HepG2 (cell line): Measurements from ENCODE around the gene SLC23A2. TPM values are rescaled to one million over a fixed set of nuclear protein-coding genes. Genes with fewer than 3 reads are reported as not detected.
A peak's percentile ranks its signal among the peaks of the same experiment; 100 is the strongest.

Experiments
- BCL3 ChIP-seq: sonication (generic); formaldehyde crosslinking; IDR thresholded peaks from 2 replicates; pipeline ENCODE4 v1.5.1; 2020; ENCODE audit warnings: mild to moderate bottlenecking, missing genetic modification reagents, moderate library complexity
- DNMT3B ChIP-seq: conservative IDR thresholded peaks from 2 replicates; pipeline ENCODE4 v1.6.1; 2016; ENCODE audit warnings: missing biosample characterization, control low read depth
- HNRNPK ChIP-seq: fragments of 200-400 bp; formaldehyde crosslinking; IDR thresholded peaks from 2 replicates; pipeline ENCODE4 v1.6.1; 2018; ENCODE audit warnings: low read length, low read depth, moderate library complexity, mild to moderate bottlenecking; ENCODE audit not compliant: poor library complexity, severe bottlenecking
- HNRNPLL ChIP-seq: fragments of 200-400 bp; formaldehyde crosslinking; IDR thresholded peaks from 2 replicates; pipeline ENCODE4 v1.6.1; 2017; ENCODE audit warnings: mild to moderate bottlenecking, low read depth, low read length; ENCODE audit not compliant: poor library complexity, severe bottlenecking
- HOXD1 ChIP-seq: sonication (generic); formaldehyde crosslinking; IDR thresholded peaks from 2 replicates; pipeline ENCODE4 v1.5.0; 2020; ENCODE audit warnings: missing genetic modification reagents
- IKZF1 ChIP-seq: fragments of 450-650 bp; IDR thresholded peaks from 2 replicates; pipeline ENCODE4 v1.7.1; 2016
- JDP2 ChIP-seq: sonication (generic); formaldehyde crosslinking; IDR thresholded peaks from 2 replicates; pipeline ENCODE4 v1.8.1; 2022; ENCODE audit warnings: missing genetic modification reagents, borderline replicate concordance
- NFRKB ChIP-seq: fragments of 450-650 bp; IDR thresholded peaks from 2 replicates; pipeline ENCODE4 v1.6.1; 2017
- NRL ChIP-seq: sonication (generic); formaldehyde crosslinking; IDR thresholded peaks from 2 replicates; pipeline ENCODE4 v1.5.0; 2020; ENCODE audit warnings: missing genetic modification reagents, mild to moderate bottlenecking, moderate library complexity, borderline replicate concordance
- ONECUT2 ChIP-seq: sonication (generic); formaldehyde crosslinking; IDR thresholded peaks from 2 replicates; pipeline ENCODE4 v1.4.0; 2020; ENCODE audit warnings: missing genetic modification reagents
- RFX1 ChIP-seq: fragments of 450-650 bp; IDR thresholded peaks from 2 replicates; pipeline ENCODE4 v1.6.1; 2017
- SP1 ChIP-seq, 2 experiments: fragments of 450-650 bp in 1 of 2; sonication (generic) in 1 of 2; formaldehyde crosslinking in 1 of 2; IDR thresholded peaks; 2 replicates each; pipeline versions ENCODE4 v1.4.0 to v1.6.1; 2016 to 2020; ENCODE audit warnings: missing genetic modification reagents in 1 of 2
- TARDBP ChIP-seq: sonication (generic); formaldehyde crosslinking; IDR thresholded peaks from 2 replicates; pipeline ENCODE4 v1.8.0; 2022; ENCODE audit warnings: mild to moderate bottlenecking, missing genetic modification reagents
- ZBTB14 ChIP-seq: sonication (generic); formaldehyde crosslinking; IDR thresholded peaks from 2 replicates; pipeline ENCODE4 v1.4.0; 2020; ENCODE audit warnings: missing genetic modification reagents
- ZBTB42 ChIP-seq: sonication (generic); formaldehyde crosslinking; IDR thresholded peaks from 2 replicates; pipeline ENCODE4 v1.5.0; 2020; ENCODE audit warnings: mild to moderate bottlenecking, missing genetic modification reagents
- ZNF205 ChIP-seq: IDR thresholded peaks from 2 replicates; pipeline ENCODE4 v1.6.1; 2018; ENCODE audit warnings: missing biosample characterization, missing genetic modification reagents
- ZNF382 ChIP-seq: sonication (generic); formaldehyde crosslinking; IDR thresholded peaks from 2 replicates; pipeline ENCODE4 v1.5.0; 2020; ENCODE audit warnings: missing genetic modification reagents, mild to moderate bottlenecking, borderline replicate concordance
- ZNF432 ChIP-seq: sonication (generic); formaldehyde crosslinking; IDR thresholded peaks from 2 replicates; pipeline ENCODE4 v1.5.0; 2020; ENCODE audit warnings: missing genetic modification reagents, mild to moderate bottlenecking, borderline replicate concordance
- ZNF782 ChIP-seq: sonication (generic); formaldehyde crosslinking; IDR thresholded peaks from 2 replicates; pipeline ENCODE4 v1.4.0; 2020; ENCODE audit warnings: missing genetic modification reagents, mild to moderate bottlenecking, borderline replicate concordance
- polyA plus RNA-seq, 8 experiments: library from polyadenylated mRNA; depleted of rRNA in 3 of 8; stranded (reverse) in 7 of 8; unstranded in 1 of 8; fragments of >200 nt; fragmentation: Illumina TruSeq in 4 of 8; extraction: Trizol in 4 of 8; gene quantifications; 2 replicates each; pipeline versions ENCODE4 v1.2.1 to v1.2.3, GENCODE V29; 2011 to 2016; ENCODE audit warnings: low read depth in 4 of 8, missing spikeins in 1 of 8, mixed read lengths in 1 of 8; ENCODE audit not compliant: insufficient read depth in 1 of 8
- total RNA-seq, 5 experiments: library from RNA; depleted of rRNA; stranded (reverse); fragments of >200 nt; fragmentation: Illumina TruSeq; extraction: Trizol; gene quantifications; 2 replicates each; pipeline ENCODE4 v1.2.3, GENCODE V29; 2016; ENCODE audit warnings: low read depth in 1 of 5
- TF ChIP-seq, protein P1 (sequence below): sonication (generic); formaldehyde crosslinking; IDR thresholded peaks from 2 replicates; pipeline ENCODE4 v1.8.0; 2023; ENCODE audit warnings: mild to moderate bottlenecking, missing genetic modification reagents
- TF ChIP-seq, protein P2 (sequence below): sonication (generic); formaldehyde crosslinking; IDR thresholded peaks from 2 replicates; pipeline ENCODE4 v1.5.0; 2020; ENCODE audit warnings: mild to moderate bottlenecking, missing genetic modification reagents
- TF ChIP-seq, protein P3 (sequence below): IDR thresholded peaks from 2 replicates; pipeline ENCODE4 v1.6.1; 2016; ENCODE audit warnings: low read depth

The SLC23A2 gene
- total and polyA plus RNA-seq, 2 of the 13 experiments (the other 11 are each of a cell fraction or from before 2014, with no cell fraction given) = 42.2 to 51.2 TPM

GRCh38 chr20:5000263-5001173 lies 792 bp downstream of the SLC23A2 start (continued):
- TF ChIP-seq ZBTB42 (CRISPR knock-in tag) (no peak), NFRKB (no peak), SP1 (IDR thresholded peaks at IDR 0.05) (no peak), SP1 (CRISPR knock-in tag; IDR thresholded peaks at IDR 0.05) (no peak), JDP2 (CRISPR knock-in tag) (no peak), BCL3 (0 out of 2 replicates have a peak, but pooled peaks have one; percentile 50), NRL (CRISPR knock-in tag) (peak; percentile 77; the same call in 1 of the 2 replicates), HNRNPLL (peak; percentile 16), TARDBP (peak; percentile 73), ZBTB14 (CRISPR knock-in tag) (peak; percentile 40; the same call in 1 of the 2 replicates), ONECUT2 (CRISPR knock-in tag) (peak; percentile 99), ZNF432 (no peak), HOXD1 (no peak; the same call in 1 of the 2 replicates), RFX1 (no peak), ZNF205 (CRISPR knock-in tag) (peak; percentile 24; the same call in 1 of the 2 replicates), ZNF782 (CRISPR knock-in tag) (peak; percentile 90), HNRNPK (no peak), DNMT3B (CRISPR knock-in tag) (0 out of 2 replicates have a peak, but pooled peaks have one; percentile 52), IKZF1 (no peak), ZNF382 (CRISPR knock-in tag) (no peak)
- TF ChIP-seq, protein P1, sequence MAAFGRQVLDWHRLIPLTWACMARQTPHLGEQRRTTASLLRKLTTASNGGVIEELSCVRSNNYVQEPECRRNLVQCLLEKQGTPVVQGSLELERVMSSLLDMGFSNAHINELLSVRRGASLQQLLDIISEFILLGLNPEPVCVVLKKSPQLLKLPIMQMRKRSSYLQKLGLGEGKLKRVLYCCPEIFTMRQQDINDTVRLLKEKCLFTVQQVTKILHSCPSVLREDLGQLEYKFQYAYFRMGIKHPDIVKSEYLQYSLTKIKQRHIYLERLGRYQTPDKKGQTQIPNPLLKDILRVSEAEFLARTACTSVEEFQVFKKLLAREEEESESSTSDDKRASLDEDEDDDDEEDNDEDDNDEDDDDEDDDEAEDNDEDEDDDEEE (CRISPR knock-in tag) = no peak; the same call in 1 of the 2 replicates
- TF ChIP-seq, protein P2, sequence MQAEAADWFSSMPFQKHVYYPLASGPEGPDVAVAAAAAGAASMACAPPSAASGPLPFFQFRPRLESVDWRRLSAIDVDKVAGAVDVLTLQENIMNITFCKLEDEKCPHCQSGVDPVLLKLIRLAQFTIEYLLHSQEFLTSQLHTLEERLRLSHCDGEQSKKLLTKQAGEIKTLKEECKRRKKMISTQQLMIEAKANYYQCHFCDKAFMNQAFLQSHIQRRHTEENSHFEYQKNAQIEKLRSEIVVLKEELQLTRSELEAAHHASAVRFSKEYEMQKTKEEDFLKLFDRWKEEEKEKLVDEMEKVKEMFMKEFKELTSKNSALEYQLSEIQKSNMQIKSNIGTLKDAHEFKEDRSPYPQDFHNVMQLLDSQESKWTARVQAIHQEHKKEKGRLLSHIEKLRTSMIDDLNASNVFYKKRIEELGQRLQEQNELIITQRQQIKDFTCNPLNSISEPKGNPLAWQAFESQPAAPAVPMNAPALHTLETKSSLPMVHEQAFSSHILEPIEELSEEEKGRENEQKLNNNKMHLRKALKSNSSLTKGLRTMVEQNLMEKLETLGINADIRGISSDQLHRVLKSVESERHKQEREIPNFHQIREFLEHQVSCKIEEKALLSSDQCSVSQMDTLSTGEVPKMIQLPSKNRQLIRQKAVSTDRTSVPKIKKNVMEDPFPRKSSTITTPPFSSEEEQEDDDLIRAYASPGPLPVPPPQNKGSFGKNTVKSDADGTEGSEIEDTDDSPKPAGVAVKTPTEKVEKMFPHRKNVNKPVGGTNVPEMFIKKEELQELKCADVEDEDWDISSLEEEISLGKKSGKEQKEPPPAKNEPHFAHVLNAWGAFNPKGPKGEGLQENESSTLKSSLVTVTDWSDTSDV (CRISPR knock-in tag) = no peak
- TF ChIP-seq, protein P3, sequence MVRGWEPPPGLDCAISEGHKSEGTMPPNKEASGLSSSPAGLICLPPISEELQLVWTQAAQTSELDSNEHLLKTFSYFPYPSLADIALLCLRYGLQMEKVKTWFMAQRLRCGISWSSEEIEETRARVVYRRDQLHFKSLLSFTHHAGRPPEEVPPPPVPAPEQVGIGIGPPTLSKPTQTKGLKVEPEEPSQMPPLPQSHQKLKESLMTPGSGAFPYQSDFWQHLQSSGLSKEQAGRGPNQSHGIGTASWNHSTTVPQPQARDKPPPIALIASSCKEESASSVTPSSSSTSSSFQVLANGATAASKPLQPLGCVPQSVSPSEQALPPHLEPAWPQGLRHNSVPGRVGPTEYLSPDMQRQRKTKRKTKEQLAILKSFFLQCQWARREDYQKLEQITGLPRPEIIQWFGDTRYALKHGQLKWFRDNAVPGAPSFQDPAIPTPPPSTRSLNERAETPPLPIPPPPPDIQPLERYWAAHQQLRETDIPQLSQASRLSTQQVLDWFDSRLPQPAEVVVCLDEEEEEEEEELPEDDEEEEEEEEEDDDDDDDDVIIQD (CRISPR knock-in tag) = peak; percentile 57; the same call in 1 of the 2 replicates
